ENCODE data around the gene PHACTR3.

PHACTR3 gene

DNA sequence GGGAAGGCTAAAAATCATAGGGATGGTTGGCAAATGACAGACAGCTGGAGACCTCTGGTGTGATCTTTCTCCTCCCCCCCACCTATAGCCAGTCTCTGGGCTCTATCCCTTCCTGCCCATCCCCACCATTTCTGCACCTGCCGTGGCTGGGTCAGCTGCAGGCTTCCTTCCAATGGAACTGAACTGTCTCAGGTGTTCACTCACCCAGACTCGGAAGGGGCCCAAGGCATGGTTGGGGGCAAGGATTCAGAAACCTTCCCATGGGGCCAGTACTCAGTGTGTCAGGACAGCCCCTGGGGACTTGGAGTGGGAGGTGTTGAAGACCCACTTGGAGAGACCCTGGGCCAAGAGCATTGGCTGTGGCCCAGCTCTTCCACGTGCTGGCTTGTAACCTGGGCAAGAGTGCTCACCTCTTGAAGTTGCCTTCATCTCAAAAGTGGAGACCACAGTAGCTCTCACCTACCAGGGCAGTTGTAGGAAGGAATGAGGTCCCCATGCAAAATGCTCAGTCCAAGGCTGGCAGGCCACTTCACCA is 1.7 kb upstream of the PHACTR3 start:
- Histone ChIP-seq H3K4me1 (ENCODE audit: control insufficient read depth, low read length) (no peaks in the 10 kb centered on the region), H3K4me2 (ENCODE audit: low read length) (no peak overlapping the region)

DNA sequence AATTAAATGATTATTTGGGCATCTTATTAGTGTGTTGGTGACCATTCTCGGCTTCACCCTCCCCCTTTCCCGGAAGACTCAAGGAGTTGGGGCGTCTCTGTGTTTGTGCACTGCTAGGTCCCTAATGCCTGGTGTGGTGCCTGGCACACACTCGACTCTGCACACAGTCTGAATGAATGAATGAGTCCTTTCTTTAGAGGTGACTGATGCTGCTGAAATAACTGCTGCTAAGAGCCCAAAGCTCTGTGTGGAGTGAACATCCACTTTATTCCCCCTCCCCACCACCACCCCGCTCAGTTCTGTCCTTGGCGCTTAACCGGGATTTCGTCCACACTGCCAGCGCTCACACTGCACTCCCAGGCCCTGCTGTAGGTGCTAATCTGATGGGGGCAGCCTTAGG is 1.2 kb upstream of the PHACTR3 start:
- no peak for TF ChIP-seq EZH2phosphoT487 (IDR thresholded peaks at IDR 0.05; ENCODE audit: borderline replicate concordance, low read length)
- no peak for TF ChIP-seq CTCF (IDR thresholded peaks at IDR 0.05; ENCODE audit: low read depth, low read length, poor library complexity, severe bottlenecking)
- Histone ChIP-seq H3K9me2 (replicated peaks; ENCODE audit: control insufficient read depth, low read length) (no peaks in the 10 kb centered on the region), H3K79me2 (ENCODE audit: control insufficient read depth, low read length) (no peaks in the 10 kb centered on the region), H4K20me1 (ENCODE audit: control insufficient read depth, insufficient read depth, low read depth, low read length) (no peaks in the 10 kb centered on the region), H3F3A (ENCODE audit: control insufficient read depth, insufficient read depth) (no peaks in the 10 kb centered on the region), H3K36me3 (ENCODE audit: control insufficient read depth, low read length) (no peaks in the 10 kb centered on the region), H3K4me1 (ENCODE audit: control insufficient read depth, low read length) (no peaks in the 10 kb centered on the region), H3K27me3 (ENCODE audit: control insufficient read depth, low read length) (peaks cover 7% of the 10 kb centered on the region), H3K27ac (ENCODE audit: low read depth, low read length) (no peak overlapping the region), H3K4me2 (ENCODE audit: low read length) (no peak overlapping the region), H3K9me3 (ENCODE audit: control insufficient read depth, insufficient read depth, low read length) (no peaks in the 10 kb centered on the region), H3K4me3 (ENCODE audit: low read length) (no peak overlapping the region)

More for the DNA sequence above, 1.7 kb upstream of the PHACTR3 start:
- Histone ChIP-seq H3K9me3 (ENCODE audit: control insufficient read depth, insufficient read depth, low read length) (no peaks in the 10 kb centered on the region), H4K20me1 (ENCODE audit: control insufficient read depth, insufficient read depth, low read depth, low read length) (no peaks in the 10 kb centered on the region), H3K27me3 (ENCODE audit: control insufficient read depth, low read length) (peaks cover 7% of the 10 kb centered on the region), H3F3A (ENCODE audit: control insufficient read depth, insufficient read depth) (no peaks in the 10 kb centered on the region), H3K27ac (ENCODE audit: low read depth, low read length) (no peak overlapping the region), H3K4me3 (ENCODE audit: low read length) (no peak overlapping the region), H3K9me2 (replicated peaks; ENCODE audit: control insufficient read depth, low read length) (no peaks in the 10 kb centered on the region), H3K79me2 (ENCODE audit: control insufficient read depth, low read length) (no peaks in the 10 kb centered on the region), H3K36me3 (ENCODE audit: control insufficient read depth, low read length) (no peaks in the 10 kb centered on the region)
- TF ChIP-seq CTCF (IDR thresholded peaks at IDR 0.05; ENCODE audit: low read depth, low read length, poor library complexity, severe bottlenecking) = no peak
- no peak for TF ChIP-seq EZH2phosphoT487 (IDR thresholded peaks at IDR 0.05; ENCODE audit: borderline replicate concordance, low read length)

DNA sequence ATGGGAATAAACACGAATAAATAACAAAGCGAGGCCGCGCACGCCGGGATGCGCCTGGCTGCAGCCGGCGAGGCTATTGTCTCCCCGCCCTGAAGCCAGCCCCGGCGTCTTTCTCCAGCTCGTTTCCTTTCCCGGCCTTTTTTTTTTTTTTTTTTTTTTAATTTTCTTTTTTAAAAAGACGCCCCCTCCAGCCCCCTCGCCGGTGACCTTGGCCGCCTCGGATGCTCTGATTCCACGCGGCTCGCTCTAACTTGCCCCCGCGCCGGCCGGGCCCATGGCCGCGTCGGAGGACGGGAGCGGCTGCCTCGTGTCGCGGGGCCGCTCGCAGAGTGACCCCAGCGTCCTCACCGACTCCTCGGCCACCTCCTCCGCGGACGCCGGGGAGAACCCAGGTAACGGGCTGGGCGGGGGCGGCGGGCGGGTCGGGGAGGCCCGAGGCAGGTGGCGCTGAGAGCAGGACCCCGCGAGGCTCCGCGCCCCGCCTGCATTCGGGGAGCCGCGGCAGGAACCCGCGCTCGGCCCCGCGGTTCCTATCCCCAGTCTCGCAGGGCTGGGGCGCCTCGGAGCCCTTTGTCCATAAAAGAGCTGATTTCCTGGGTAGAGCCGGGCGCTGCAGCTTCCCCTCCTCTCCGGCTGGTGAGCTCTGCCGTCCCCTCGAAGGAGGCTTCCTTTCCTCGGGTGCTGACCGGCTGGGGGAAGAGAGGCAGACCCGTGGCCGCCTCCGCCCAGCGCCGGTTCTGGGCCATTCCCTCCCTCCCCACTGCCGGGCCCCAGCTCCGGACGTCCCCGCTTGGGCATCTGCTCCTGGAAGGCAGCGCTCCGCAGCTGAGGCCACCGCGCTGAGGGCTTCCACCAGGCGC is 631 bp downstream of the PHACTR3 start:
- Histone ChIP-seq H4K20me1 (ENCODE audit: control insufficient read depth, insufficient read depth, low read depth, low read length) (no peaks in the 10 kb centered on the region), H3K27me3 (ENCODE audit: control insufficient read depth, low read length) (peaks cover 7% of the 10 kb centered on the region), H3K36me3 (ENCODE audit: control insufficient read depth, low read length) (no peaks in the 10 kb centered on the region), H3K4me2 (ENCODE audit: low read length) (no peak overlapping the region), H3F3A (ENCODE audit: control insufficient read depth, insufficient read depth) (no peaks in the 10 kb centered on the region), H3K27ac (ENCODE audit: low read depth, low read length) (no peak overlapping the region), H3K4me1 (ENCODE audit: control insufficient read depth, low read length) (no peaks in the 10 kb centered on the region), H3K4me3 (ENCODE audit: low read length) (no peak overlapping the region), H3K9me2 (replicated peaks; ENCODE audit: control insufficient read depth, low read length) (no peaks in the 10 kb centered on the region), H3K79me2 (ENCODE audit: control insufficient read depth, low read length) (no peaks in the 10 kb centered on the region), H3K9me3 (ENCODE audit: control insufficient read depth, insufficient read depth, low read length) (no peaks in the 10 kb centered on the region)
- TF ChIP-seq EZH2phosphoT487 (IDR thresholded peaks at IDR 0.05; ENCODE audit: borderline replicate concordance, low read length) (no peak), CTCF (IDR thresholded peaks at IDR 0.05; ENCODE audit: low read depth, low read length, poor library complexity, severe bottlenecking) (no peak)
